Epithelial cell of esophagus (primary cell): Measurements from ENCODE around the gene SHISAL1.
A peak's percentile ranks its signal among the peaks of the same experiment; 100 is the strongest.

Experiments
- DNase-seq: peaks from one replicate; pipeline ENCODE4 v3.0.0; 2010; ENCODE audit warnings: low read depth
- H3K4me3 ChIP-seq: 2 replicates; pipeline ENCODE4 v1.5.1; 2011; ENCODE audit warnings: mild to moderate bottlenecking, low read length, control low read depth
- TF ChIP-seq, protein P1 (sequence below): IDR thresholded peaks from 2 replicates; pipeline ENCODE4 v1.5.1; 2011; ENCODE audit warnings: low read depth, mild to moderate bottlenecking, low read length, control low read depth, inconsistent platforms; ENCODE audit not compliant: insufficient read depth; ENCODE audit errors: missing control alignments

SHISAL1 gene

DNA sequence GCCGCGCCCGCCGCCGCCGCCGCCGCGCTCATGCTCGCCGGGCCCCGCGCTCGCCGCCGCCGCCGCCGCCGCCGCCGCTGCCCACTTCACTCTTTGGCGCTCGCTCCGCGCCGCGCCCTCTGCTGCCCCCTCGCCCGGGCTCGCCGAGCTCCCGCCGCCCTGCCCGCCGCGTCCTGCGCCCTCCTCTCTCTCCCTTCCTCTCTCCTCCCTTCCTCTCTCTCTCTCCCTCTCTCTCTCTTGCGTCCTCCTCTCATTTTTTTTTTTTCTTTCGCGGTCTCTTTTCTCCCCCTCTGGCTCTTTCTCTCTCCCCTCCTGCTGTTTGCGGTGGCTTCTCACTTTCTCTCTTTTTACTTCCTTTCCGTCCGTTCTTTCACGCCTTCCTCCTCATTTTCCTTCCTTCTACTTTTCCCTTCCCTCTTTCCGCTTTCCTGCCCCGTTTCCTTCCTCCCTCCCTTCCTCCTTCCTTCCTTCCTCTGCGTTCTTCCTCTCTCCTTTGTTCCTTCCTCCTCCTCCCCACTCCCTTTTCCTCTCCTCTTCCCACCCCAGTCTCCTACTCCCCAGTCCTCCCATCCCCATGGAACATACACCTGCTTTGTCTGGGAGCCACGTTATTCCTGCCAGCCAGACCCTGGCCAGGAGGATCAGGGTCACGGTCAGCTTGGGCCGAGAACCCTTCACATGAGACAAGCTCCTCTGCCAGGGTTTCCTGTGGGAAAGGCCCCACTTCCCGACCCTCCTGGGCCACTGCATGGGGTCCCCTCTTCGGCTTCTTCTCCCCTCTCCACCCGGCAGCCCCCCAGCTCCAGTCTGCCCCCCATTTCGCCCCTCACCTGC, 19.3 kb upstream of the SHISAL1 start:
- peak; percentile 39 for DNase-seq
- TF ChIP-seq, protein P1, sequence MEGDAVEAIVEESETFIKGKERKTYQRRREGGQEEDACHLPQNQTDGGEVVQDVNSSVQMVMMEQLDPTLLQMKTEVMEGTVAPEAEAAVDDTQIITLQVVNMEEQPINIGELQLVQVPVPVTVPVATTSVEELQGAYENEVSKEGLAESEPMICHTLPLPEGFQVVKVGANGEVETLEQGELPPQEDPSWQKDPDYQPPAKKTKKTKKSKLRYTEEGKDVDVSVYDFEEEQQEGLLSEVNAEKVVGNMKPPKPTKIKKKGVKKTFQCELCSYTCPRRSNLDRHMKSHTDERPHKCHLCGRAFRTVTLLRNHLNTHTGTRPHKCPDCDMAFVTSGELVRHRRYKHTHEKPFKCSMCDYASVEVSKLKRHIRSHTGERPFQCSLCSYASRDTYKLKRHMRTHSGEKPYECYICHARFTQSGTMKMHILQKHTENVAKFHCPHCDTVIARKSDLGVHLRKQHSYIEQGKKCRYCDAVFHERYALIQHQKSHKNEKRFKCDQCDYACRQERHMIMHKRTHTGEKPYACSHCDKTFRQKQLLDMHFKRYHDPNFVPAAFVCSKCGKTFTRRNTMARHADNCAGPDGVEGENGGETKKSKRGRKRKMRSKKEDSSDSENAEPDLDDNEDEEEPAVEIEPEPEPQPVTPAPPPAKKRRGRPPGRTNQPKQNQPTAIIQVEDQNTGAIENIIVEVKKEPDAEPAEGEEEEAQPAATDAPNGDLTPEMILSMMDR: no peak
- no peak overlapping the region for H3K4me3 ChIP-seq

DNA sequence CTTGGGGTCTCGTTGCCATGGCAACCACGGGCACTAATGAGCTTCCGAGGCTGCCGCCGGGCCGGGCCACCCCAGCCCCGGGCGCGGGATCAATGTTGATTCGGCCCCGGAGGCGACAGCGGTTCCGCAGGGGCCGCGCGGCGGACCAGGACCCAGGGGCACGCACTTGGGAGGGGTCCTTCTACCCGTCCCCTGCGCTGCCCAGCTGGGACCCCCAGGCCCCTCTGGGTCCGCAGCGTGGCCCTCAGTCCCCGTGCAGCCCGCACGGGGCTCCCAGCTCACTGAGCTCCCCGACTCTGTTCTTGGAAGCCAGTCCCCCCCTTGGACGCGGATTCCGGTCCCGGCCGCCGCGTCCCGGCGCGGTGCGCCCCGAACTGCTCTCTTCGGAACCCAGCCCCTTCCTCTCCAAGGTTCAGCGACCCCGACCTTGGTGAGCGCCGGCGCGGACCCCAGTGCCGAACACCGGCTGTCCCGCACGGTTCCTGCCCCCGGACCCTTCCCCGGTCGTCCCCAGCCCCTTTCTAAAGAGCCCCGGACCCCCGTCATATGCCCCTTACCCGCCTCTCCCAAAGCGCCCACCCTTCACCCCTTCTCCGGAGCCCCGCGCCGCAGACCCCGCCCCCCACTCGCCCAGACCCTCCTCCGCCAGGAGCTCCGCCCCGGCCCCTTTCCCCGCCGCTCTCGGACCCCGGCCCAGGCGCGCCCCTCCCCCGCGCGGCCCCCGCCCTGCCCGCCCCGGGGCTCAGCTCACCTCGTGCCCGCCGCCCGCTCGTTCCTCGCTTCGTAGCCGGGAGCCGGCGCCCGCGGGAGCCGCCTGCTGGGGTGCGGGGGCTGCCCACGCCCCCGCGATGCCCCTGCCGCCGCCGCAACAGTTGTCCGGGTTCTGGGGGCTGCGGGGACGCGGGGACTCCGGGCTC, 18.3 kb upstream of the SHISAL1 start:
- TF ChIP-seq, protein P1: no peak
- DNase-seq: peak; percentile 13
- peak overlapping the region; percentile 38 for H3K4me3 ChIP-seq

DNA sequence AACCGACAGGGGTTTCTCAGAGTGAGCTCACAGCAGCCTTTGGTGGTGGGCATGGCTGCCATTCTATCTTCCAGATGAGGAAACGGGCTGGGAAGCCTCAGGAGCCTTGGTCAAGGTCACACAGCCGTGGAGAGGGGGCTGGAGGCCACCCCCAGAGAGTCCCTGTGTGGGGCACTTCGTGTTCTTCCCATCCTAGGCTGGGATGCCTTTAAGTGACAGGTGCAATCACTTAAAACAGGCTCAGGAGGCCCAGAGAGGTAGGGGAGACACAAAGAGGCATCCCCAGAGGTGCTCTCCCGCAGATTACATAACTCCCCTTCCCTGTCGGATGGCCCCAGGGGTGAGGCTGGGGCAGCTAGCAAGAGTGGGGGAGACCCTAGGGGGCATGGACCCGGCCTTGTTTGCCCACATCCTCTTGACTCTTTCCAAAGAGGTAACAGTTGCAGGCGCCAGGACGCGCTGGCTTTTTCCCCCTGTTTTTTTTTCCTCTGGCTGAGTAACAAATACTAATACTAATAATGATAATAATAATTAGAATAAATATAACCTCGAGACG, 17.5 kb upstream of the SHISAL1 start:
- DNase-seq: no peak
- no peak overlapping the region for H3K4me3 ChIP-seq
- TF ChIP-seq, protein P1: no peak

DNA sequence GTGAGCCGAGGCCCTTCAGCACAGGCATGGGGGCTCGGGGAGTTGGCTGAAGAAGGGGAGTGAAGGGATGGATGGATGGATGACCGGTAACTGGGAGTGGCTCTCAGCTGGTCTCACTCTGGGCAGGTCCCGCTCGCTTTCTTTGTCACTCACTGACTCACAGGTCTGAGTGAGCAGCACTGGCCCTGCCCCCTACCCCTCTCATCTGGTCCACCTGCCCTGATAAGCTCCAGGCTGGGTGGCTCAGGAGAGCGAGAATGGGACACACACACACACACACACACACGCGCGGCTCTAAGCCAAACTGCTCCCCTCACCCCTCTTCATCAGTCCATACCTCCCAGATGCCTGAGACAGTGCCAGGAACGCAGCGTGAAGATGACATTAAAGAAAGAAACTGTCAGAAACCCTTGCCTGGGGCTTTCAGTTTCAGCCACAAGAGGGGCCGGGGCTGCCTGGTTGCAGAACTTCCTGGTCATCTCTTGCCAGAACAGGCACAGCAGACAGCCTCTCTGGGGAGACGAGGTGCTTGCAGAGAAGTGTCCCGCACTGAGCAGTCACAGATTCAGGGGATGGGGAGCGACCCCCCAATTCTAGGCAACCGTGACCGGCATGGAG, 16.5 kb upstream of the SHISAL1 start:
- peak; percentile 58 for DNase-seq
- TF ChIP-seq, protein P1: no peak
- H3K4me3 ChIP-seq: no peak overlapping the region

DNA sequence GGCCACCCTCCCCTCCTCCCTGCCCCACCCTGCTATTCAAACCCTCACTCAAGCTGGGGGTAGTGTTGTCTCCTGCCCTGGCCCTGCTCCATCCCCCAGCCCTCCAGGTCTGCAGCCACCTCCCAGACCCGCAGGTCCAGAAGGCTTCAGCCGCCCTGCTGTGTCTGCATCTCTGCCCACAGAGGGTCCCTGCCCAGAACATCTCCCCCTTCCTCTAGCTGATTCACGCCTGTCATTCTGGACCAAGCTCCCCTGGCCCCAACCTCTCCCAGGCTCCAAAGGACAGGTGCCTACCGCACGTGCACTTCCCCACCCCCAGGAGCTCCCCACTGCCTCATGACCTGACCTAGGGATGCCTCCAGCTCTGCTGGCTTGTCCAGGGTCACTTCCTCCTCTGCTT, 16.0 kb upstream of the SHISAL1 start:
- H3K4me3 ChIP-seq: no peak overlapping the region
- TF ChIP-seq, protein P1: no peak
- DNase-seq: no peak

DNA sequence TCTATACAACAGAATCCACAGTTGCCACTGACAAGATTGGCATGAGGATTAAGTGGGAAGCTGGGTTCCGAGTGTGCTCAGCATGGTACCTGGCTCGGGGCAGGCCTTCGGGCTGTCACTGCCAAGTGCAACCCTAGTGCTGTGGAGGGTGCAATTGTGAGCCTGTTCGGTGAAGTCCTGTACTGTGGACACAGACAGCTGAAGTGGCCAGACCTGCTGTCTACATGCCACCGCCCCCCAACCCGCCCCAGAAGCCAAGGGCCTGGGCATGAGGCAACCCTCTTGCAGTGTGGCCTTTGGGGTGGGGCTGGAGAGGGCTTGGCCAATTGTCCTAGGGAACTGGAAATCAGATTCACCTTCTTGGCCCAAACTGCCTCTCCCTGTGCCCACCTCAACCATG, 15.6 kb upstream of the SHISAL1 start:
- H3K4me3 ChIP-seq: no peak overlapping the region
- TF ChIP-seq, protein P1: no peak
- DNase-seq: no peak
